GM21515 (cell line): Measurements from ENCODE around the gene DLGAP4.

Experiments
- ATAC-seq: cut with Tn5 transposase; IDR thresholded peaks from one replicate; pipeline ENCODE4 v1.9.1; 2021; ENCODE audit not compliant: unreplicated experiment

Gene DLGAP4

GRCh38 chr20:36574366-36575135 is 268.4 kb downstream of the DLGAP4 start:
- no peak for ATAC-seq

- no peak for ATAC-seq
Observed at GRCh38 chr20:36576081-36576445, 269.9 kb downstream of the DLGAP4 start.
